GM18909 (cell line): ENCODE results near the gene CTBP2.
"Not testable (repeated sequence)": the region's sequence is repeated elsewhere in the genome, so short reads cannot be mapped to it uniquely, and the experiment has no call there.

Source experiments
- ATAC-seq: cut with Tn5 transposase; IDR thresholded peaks from one replicate; pipeline ENCODE4 v1.9.1; 2021; ENCODE audit warnings: mild to moderate bottlenecking; ENCODE audit not compliant: unreplicated experiment, poor library complexity

The CTBP2 gene

DNA sequence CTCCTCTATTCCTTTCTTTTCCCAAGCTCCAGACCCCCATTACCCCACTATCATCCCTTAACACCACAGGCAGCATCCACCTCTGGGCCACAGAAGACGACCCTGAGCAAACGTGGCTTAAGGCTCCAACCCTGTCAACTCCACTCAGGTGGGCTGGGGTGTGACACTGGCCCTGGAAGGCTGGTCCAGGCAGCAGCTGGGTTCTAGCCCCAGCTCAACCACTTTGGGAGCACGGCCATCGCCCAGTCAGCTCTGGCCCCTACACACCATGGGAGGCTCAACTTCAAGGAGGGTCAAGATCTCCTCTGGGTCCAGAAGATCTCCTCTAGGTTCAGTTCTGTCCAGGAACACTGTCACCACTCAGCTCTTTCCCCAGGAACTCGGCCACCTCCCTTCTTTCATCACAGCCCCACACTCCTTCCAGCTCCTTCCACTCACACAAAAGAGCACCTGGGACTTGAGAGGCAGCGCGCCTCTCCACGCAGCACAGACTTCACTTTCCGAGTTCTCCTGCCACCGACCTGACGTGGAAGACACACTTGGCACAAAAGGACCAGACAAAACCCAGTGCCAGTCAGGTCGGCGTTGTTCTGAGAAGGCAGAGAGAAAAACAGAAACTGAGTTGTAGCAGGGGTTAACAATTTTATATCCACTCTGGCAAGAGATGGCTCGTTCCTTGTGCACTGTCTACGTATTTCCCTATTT is 84.1 kb downstream of the CTBP2 start:
- ATAC-seq = no peak

DNA sequence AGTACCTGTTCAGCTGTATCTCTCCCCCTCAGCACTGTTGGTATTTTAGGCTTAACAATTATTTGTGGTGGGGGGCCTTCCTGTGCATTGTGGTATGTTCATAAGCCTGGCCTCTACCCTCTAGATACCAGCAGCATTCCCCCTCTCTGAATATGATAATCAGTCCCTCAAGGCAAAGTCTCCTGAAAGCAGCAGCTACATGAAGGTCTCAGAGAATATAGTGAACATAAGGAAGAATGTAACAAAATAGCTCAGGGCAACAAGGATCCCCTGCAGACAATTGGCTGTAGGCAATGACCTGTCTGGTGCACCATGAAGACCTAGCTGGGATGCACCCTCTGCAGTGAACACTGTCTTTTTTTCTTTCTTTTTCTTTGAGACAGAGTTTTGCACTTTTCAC is 86.4 kb downstream of the CTBP2 start:
- ATAC-seq = no peak

DNA sequence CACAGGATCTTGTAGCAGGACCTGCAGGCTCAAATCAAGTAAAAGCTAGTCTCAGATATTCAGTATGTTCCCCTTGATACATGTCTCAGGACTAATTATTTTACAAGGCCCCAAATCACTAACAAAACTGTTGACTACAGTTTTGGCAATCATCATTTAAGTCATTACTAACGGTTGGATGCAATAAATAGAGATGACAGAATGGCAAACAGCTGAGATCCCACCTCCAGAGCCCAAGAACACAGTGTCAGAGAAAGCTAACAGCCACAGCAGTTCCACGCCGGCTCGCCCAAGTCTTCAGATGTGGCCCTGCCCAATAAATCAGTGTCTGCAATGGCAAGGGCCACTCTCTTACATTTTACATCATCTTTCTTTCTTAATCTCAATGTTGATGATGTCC is 87.6 kb downstream of the CTBP2 start:
- ATAC-seq = no peak

- no peak for ATAC-seq
Observed at GRCh38 chr10:125071008-125071407, 89.4 kb downstream of the CTBP2 start.

DNA sequence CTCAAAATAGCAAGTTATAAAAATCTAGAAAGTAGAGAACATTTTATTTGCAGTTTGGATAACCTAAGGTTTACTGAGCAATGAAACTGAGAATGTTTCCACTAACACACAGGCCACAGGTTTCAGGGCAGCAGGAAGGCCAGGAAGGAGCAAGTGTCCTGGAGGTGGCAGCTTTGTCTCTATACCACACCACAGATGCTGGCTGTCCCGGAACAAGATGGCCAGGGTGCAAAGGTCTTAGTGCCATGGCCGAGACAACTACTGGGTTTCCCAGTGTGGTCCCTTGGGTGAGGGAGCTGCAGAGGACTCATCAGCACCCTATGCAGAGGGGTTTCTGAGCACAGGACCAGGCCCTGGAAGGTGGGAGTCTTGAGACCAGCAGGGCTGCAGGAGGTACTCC is 92.0 kb downstream of the CTBP2 start:
- no peak for ATAC-seq

- ATAC-seq = no peak
Observed at GRCh38 chr10:125067764-125068163, 92.6 kb downstream of the CTBP2 start.

- ATAC-seq = no peak
Observed at GRCh38 chr10:125066764-125067450, 93.5 kb downstream of the CTBP2 start.

- ATAC-seq = peak; percentile 95
Observed at GRCh38 chr10:125064681-125065492, 95.5 kb downstream of the CTBP2 start.

DNA sequence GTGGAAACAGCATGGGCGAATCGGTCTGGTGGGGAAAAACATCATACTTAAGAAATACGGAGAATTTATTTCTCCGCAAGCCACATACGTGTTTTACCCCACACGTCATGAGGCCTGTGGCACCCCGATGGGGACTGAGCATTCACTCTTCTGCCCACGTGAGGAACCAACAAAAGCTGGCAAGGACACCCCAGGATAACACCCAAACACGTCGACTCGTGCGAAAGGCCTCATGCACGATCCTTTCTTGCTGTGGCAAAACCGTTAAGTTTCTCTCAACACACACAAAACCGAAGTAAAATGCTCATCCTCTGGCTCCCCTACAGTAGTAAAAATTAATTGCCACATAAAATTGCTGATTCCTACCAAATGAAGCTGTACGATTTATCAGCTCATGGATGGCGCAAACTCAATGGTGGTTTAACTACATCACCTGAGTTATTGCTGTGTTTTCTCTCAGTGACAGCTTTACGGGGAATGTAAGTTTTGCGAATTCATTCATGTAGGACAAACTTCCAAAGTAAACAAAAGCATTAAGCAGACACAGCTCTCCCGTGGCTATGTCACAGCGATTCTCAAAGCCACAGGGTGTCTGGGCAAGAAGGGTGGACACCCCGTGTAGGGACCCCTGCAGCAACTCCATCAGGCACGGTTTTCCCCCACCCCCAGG is 97.0 kb downstream of the CTBP2 start:
- ATAC-seq = no peak

DNA sequence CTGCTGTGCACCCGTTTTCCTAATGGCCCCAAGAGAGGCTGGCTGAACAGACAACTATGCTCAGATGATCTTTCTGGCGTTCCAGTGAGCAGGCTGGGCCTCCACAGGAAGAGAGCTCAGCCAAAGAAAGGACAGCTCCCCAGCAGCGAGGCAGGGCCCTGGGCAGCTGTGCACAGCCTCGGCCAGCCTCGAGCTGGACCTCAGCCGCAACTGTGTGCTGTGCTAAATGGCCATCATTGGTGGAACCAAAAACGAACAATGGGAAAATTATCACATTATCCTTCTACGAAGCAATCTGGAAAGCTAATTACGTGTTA is 97.5 kb downstream of the CTBP2 start:
- ATAC-seq = no peak

- ATAC-seq = no peak
Observed at GRCh38 chr10:125062227-125062913, 98.0 kb downstream of the CTBP2 start.

GRCh38 chr10:125061557-125062226 is 98.7 kb downstream of the CTBP2 start:
- ATAC-seq = no peak

DNA sequence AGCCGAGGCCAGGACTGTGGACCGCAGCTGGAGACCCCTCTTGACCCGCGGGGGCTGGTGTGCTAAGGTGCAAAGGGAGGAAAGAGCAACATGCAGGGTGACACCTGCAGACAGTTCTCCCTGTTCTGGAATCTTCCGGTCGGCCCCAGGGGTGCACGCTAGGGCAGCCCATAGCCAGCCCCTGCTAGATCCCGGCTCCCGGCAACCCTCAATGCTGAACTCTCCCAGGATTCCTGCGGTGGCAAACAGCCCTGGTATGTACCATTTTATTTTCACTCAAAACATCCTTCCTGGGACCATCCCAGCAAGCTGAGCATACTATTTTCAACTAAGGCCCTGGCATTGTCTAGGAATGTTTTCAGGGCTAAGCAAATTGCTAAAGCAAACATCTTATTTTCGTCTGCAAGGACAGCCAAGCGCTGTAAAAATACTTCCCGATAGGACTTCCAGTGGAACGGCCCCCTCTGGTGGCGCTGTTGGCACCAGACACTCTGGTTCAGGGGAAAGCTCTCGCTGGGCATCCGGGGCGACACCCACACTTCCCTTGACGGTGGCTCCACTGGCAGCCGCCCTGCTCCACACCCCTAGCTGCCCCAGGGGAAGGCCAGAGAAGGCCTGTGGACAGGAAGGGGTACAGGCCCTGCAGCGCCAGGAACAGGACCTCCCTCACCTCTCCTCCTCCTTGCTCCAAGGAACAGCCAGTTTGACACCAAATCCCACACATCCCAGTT is 99.4 kb downstream of the CTBP2 start:
- no peak for ATAC-seq

GRCh38 chr10:125060482-125060825 is 99.9 kb downstream of the CTBP2 start:
- no peak for ATAC-seq

- ATAC-seq = no peak
Observed at GRCh38 chr10:125060026-125060425, 100.3 kb downstream of the CTBP2 start.

GRCh38 chr10:125059348-125059747 is 101.0 kb downstream of the CTBP2 start:
- not testable (repeated sequence) for ATAC-seq

DNA sequence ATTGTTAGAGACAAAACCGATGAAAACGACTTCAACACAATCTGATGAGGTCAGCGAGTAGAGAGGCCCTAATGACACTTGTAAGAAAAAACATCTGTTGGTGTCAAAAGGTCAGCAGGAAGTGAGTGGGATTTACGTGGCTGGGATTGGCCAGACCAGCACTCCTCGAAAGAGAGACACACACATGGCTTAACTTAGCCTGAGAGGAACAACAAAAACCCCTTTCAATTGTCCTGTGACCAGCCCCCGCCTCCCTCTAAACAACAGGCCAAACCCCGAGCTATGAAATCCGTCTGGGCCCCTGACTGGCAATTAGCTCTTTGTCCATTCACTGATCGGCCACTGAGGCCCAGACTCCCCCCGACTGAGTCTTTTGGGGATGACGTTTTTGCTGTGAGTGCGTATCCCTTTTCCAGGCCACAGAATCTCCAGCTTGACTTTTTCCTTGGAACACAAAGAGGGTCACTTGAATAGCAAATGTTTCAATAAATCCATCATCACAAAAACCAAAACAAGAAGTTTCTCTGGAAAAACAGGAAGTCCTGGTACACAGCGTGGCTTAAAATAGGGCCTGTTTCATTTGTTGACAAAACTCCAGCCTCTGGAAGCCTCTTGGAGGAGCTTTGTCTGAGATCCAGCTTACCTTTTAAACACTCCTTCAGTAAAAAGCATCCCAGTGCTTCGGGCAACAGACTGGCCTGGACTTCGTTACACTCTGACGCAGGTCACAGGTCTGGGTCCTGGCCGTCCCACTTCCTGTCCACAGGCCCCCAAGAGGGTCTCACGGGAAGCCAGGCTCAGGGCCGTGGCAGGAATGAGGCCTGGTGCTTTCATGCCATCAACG is 103.0 kb downstream of the CTBP2 start:
- no peak for ATAC-seq
